ENCODE data around the gene DESI1. TPM values are rescaled to one million over a fixed set of nuclear protein-coding genes. Genes with fewer than 3 reads are reported as not detected.

DESI1 gene
- polyA plus RNA-seq, 1 of the 3 experiments (the other 2 are of a cell fraction) = 8.2 TPM

- no peak for TF ChIP-seq EP300 (IDR thresholded peaks at IDR 0.05; ENCODE audit: borderline replicate concordance in 1 of 2, low read depth in 1 of 2, low read length in 1 of 2)
- no peak for TF ChIP-seq RXRA (IDR thresholded peaks at IDR 0.05; ENCODE audit: borderline replicate concordance, low read depth)
- TF ChIP-seq SMC3 (IDR thresholded peaks at IDR 0.05; ENCODE audit: low read depth, low read length) = no peak
- no peak for TF ChIP-seq GATA2 (CRISPR knock-in tag; IDR thresholded peaks at IDR 0.05)
- no peak for TF ChIP-seq FOXM1 (IDR thresholded peaks at IDR 0.05; ENCODE audit: low read depth)
These were observed 38.0 kb upstream of the DESI1 start (continued) for GRCh38 chr22:41658869-41659268.

GRCh38 chr22:41657709-41658108 lies 36.9 kb upstream of the DESI1 start:
- 100% methylated on average over 1 of the region's 6 CpGs for WGBS (ENCODE audit: low lambda C conversion rate)
- POLR2A ChIA-PET = no interaction called here
- no peak for DNase-seq

More at GRCh38 chr22:41657709-41658108, 36.9 kb upstream of the DESI1 start:
- H3K4me2 ChIP-seq = no peak overlapping the region
- H3K9me2 ChIP-seq = no peaks in the 10 kb centered on the region
- no peak overlapping the region for H3K4me3 ChIP-seq (ENCODE audit: low read depth in 2 of 2, low read length in 1 of 2)
- H3K9me3 ChIP-seq = no peaks in the 10 kb centered on the region
- H3K27me3 ChIP-seq (ENCODE audit: insufficient read depth) = no peaks in the 10 kb centered on the region
- no peaks in the 10 kb centered on the region for H3K4me1 ChIP-seq (ENCODE audit: control insufficient read depth in 1 of 2, insufficient read depth in 2 of 2, low read depth in 1 of 2, low read length in 1 of 2)
- no peaks in the 10 kb centered on the region for H3K79me2 ChIP-seq (ENCODE audit: insufficient read depth)
- H3F3A ChIP-seq (replicated peaks; ENCODE audit: insufficient read depth) = no peaks in the 10 kb centered on the region
- H2AFZ ChIP-seq (ENCODE audit: low read depth) = no peak overlapping the region
- H4K20me1 ChIP-seq (ENCODE audit: insufficient read depth) = no peaks in the 10 kb centered on the region
- H3K36me3 ChIP-seq (replicated peaks in 1 of 2; ENCODE audit: control insufficient read depth in 1 of 2, insufficient read depth in 2 of 2, low read length in 1 of 2) = peaks cover 18 to 52% of the 10 kb centered on the region in 2 experiments
- no peak overlapping the region; a peak in 1 of 4 replicates for H3K27ac ChIP-seq (ENCODE audit: low read depth in 2 of 2, low read length in 1 of 2)
- H3K9ac ChIP-seq = no peak overlapping the region
- TF ChIP-seq IRF3 (IDR thresholded peaks at IDR 0.05; ENCODE audit: low read depth, low read length) = no peak
- TF ChIP-seq MAX (IDR thresholded peaks at IDR 0.05; ENCODE audit: low read depth) = no peak
- TF ChIP-seq TCF12 (IDR thresholded peaks at IDR 0.05) = no peak
- TF ChIP-seq MEF2A (IDR thresholded peaks at IDR 0.05; ENCODE audit: borderline replicate concordance, low read depth) = no peak
- TF ChIP-seq EZH2phosphoT487 (IDR thresholded peaks at IDR 0.05; ENCODE audit: borderline replicate concordance, low read depth) = no peak
- no peak for TF ChIP-seq TEAD4 (IDR thresholded peaks at IDR 0.05; ENCODE audit: borderline replicate concordance, insufficient read depth)
- TF ChIP-seq GABPA (IDR thresholded peaks at IDR 0.05; ENCODE audit: low read depth) = no peak
- TF ChIP-seq FOXJ3 (CRISPR knock-in tag; IDR thresholded peaks at IDR 0.05) = no peak
- TF ChIP-seq EP300 (IDR thresholded peaks at IDR 0.05; ENCODE audit: borderline replicate concordance in 1 of 2, low read depth in 1 of 2, low read length in 1 of 2) = no peak
- no peak for TF ChIP-seq ZBTB33 (IDR thresholded peaks at IDR 0.05; ENCODE audit: borderline replicate concordance, low read depth)
- TF ChIP-seq USF1 (IDR thresholded peaks at IDR 0.05; ENCODE audit: borderline replicate concordance, low read depth) = no peak
- no peak for TF ChIP-seq CTCF (IDR thresholded peaks at IDR 0.05)
- no peak for TF ChIP-seq CHD2 (IDR thresholded peaks at IDR 0.05; ENCODE audit: low read length, partially characterized antibody)
- TF ChIP-seq TAF1 (IDR thresholded peaks at IDR 0.05; ENCODE audit: borderline replicate concordance, low read depth, low read length) = no peak
- TF ChIP-seq RCOR1 (IDR thresholded peaks at IDR 0.05; ENCODE audit: low read length) = no peak
- TF ChIP-seq MXI1 (IDR thresholded peaks at IDR 0.05; ENCODE audit: low read depth, low read length) = no peak
- CTCF ChIA-PET = no interaction called here
